Endothelial cell of hepatic sinusoid (primary cell): ENCODE measurements around the gene WFS1.

Source experiments
- in situ Hi-C: cut with HindIII; loops from 2 replicates; pipeline ENCODE4 v1.10.0; 2017; ENCODE audit warnings: low sequenced_read_pairs

The WFS1 gene

GRCh38 chr4:6233929-6234328 is 35.7 kb upstream of the WFS1 start:
- in situ Hi-C loops = no loop called here

GRCh38 chr4:6235012-6235411 is 34.6 kb upstream of the WFS1 start:
- in situ Hi-C loops = no loop called here

GRCh38 chr4:6235901-6236640 is 33.6 kb upstream of the WFS1 start:
- in situ Hi-C loops = no loop called here

- in situ Hi-C loops = no loop called here
These were observed 32.7 kb upstream of the WFS1 start for GRCh38 chr4:6236816-6237390.

GRCh38 chr4:6239486-6239885 is 30.2 kb upstream of the WFS1 start:
- in situ Hi-C loops = no loop called here

GRCh38 chr4:6239968-6240367 is 29.7 kb upstream of the WFS1 start:
- in situ Hi-C loops = no loop called here

- in situ Hi-C loops = no loop called here
These were observed 28.4 kb upstream of the WFS1 start for GRCh38 chr4:6241062-6241845.

- in situ Hi-C loops = no loop called here
These were observed 27.2 kb upstream of the WFS1 start for GRCh38 chr4:6242271-6243029.

GRCh38 chr4:6245246-6246169 is 24.1 kb upstream of the WFS1 start:
- in situ Hi-C loops = no loop called here

GRCh38 chr4:6246170-6246634 is 23.4 kb upstream of the WFS1 start:
- in situ Hi-C loops = no loop called here

- in situ Hi-C loops = no loop called here
These were observed 21.3 kb upstream of the WFS1 start for GRCh38 chr4:6248394-6248793.

- in situ Hi-C loops = loop anchor here (5.0 kb wide), 2 partner anchors 57 to 97 kb away; no protein-coding TSS in a partner anchor
These were observed 19.2 kb upstream of the WFS1 start for GRCh38 chr4:6250235-6250983.

- in situ Hi-C loops = loop anchor here (5.0 kb wide), 2 partner anchors 56 to 96 kb away; no protein-coding TSS in a partner anchor
These were observed 18.7 kb upstream of the WFS1 start for GRCh38 chr4:6250984-6251295.

- in situ Hi-C loops = loop anchor here (5.0 kb wide), 2 partner anchors 56 to 96 kb away; no protein-coding TSS in a partner anchor
These were observed 18.3 kb upstream of the WFS1 start for GRCh38 chr4:6251365-6251764.

- in situ Hi-C loops = loop anchor here (5.0 kb wide), 2 partner anchors 55 to 95 kb away; no protein-coding TSS in a partner anchor
These were observed 17.6 kb upstream of the WFS1 start for GRCh38 chr4:6252051-6252450.

GRCh38 chr4:6253111-6253510 is 16.5 kb upstream of the WFS1 start:
- in situ Hi-C loops = loop anchor here (5.0 kb wide), 2 partner anchors 54 to 94 kb away; no protein-coding TSS in a partner anchor

- in situ Hi-C loops = loop anchor here (5.0 kb wide), 2 partner anchors 53 to 93 kb away; no protein-coding TSS in a partner anchor
These were observed 15.7 kb upstream of the WFS1 start for GRCh38 chr4:6253961-6254360.

- in situ Hi-C loops = no loop called here
These were observed 13.5 kb upstream of the WFS1 start for GRCh38 chr4:6256141-6256540.
